Heart left ventricle (tissue), 16 donors: ENCODE data around the gene FBXW8. TPM values are rescaled to one million over a fixed set of nuclear protein-coding genes. Genes with fewer than 3 reads are reported as not detected.
A peak's percentile ranks its signal among the peaks of the same experiment; 100 is the strongest.

ENCODE experiments used
- ATAC-seq, 4 donors: fragments of 200-7000 bp; cut with Tn5 transposase; one replicate each; pipeline ENCODE4 v1.9.1; 2020 to 2022; ENCODE audit warnings: moderate library complexity in 4 of 4, mild to moderate bottlenecking in 3 of 4, moderate number of reproducible peaks in 1 of 4
- DNase-seq, 5 donors: peaks; one replicate each; pipeline ENCODE4 v3.0.0-alpha.2; 2020
- H3K27ac ChIP-seq, 12 donors: fragments of 200-600 bp; sonication (generic) in 4 of 12; one replicate each; pipeline versions ENCODE4 v1.5.0 to v1.8.0; 2016 to 2022; ENCODE audit warnings: mild to moderate bottlenecking in 2 of 12
- H3K27me3 ChIP-seq, 9 donors: fragments of 200-600 bp; sonication (generic) in 2 of 9; one replicate each; pipeline versions ENCODE4 v1.5.1 to v1.8.0; 2016 to 2022; ENCODE audit warnings: mild to moderate bottlenecking in 3 of 9
- H3K36me3 ChIP-seq, 9 donors: fragments of 200-600 bp; sonication (generic) in 2 of 9; one replicate each; pipeline versions ENCODE4 v1.5.0 to v1.8.0; 2018 to 2022; ENCODE audit warnings: mild to moderate bottlenecking in 2 of 9
- H3K4me1 ChIP-seq, 12 donors: fragments of 200-600 bp; sonication (generic) in 4 of 12; one replicate each; pipeline versions ENCODE4 v1.5.0 to v1.8.0; 2016 to 2022; ENCODE audit warnings: mild to moderate bottlenecking in 3 of 12
- H3K4me3 ChIP-seq, 12 donors: fragments of 200-600 bp; sonication (generic) in 4 of 12; one replicate each; pipeline versions ENCODE4 v1.5.0 to v1.8.0; 2017 to 2022; ENCODE audit warnings: mild to moderate bottlenecking in 9 of 12, moderate library complexity in 4 of 12
- H3K9me3 ChIP-seq, 12 donors: fragments of 200-600 bp; sonication (generic) in 4 of 12; one replicate each; pipeline versions ENCODE4 v1.5.0 to v1.8.0; 2016 to 2022; ENCODE audit warnings: mild to moderate bottlenecking in 1 of 12
- POLR2A ChIP-seq, 2 donors: fragments of 450-650 bp; IDR thresholded peaks; one replicate each; pipeline ENCODE4 v1.6.1; 2017; ENCODE audit warnings: antibody characterized with exemption in 2 of 2, mild to moderate bottlenecking in 2 of 2, moderate library complexity in 2 of 2
- WGBS, 4 donors: extraction: QIAGEN DNeasy Blood & Tissue Kit in 2 of 4; methylation state at CpG; one replicate each; pipeline versions ENCODE4 v1.1.5 to v1.1.7; 2013 to 2018; 5-methylcytosine and 5-hydroxymethylcytosine counted together
- intact Hi-C, 10 donors: fragments of 100-400 bp; cut with DNase I; formaldehyde crosslinking; loops; one replicate each; pipeline versions ENCODE4 v1.11.1 to v1.14.2; 2022
- polyA plus RNA-seq, 2 donors: library from polyadenylated mRNA; stranded (reverse); fragments of 200-250 nt; gene quantifications; one replicate each; pipeline ENCODE4 v1.2.3, GENCODE V29; 2013
- total RNA-seq, 9 donors: library from RNA; depleted of rRNA in 2 of 9; stranded (reverse); fragments of >200 nt in 2 of 9; fragmentation: NEBNext Ultra II Directional in 3 of 9; extraction: Animal tissue kit (Norgen Biotek cat#: 25700) in 3 of 9; gene quantifications; one replicate each; pipeline versions ENCODE4 v1.1.0 to v1.2.4, GENCODE V29; 2016 to 2023
- TF ChIP-seq, protein P1 (sequence below), 12 donors: fragments of 200-600 bp; sonication (generic) in 4 of 12; IDR thresholded peaks; one replicate each; pipeline versions ENCODE4 v1.5.0 to v1.8.0; 2018 to 2022; ENCODE audit warnings: antibody characterized with exemption in 12 of 12, mild to moderate bottlenecking in 5 of 12
- donor health status: ischemic (EF 13 %, LVEDD 7.1; RV severe dilation, severe dysfunction).
- donor health status: healthy with polysubstance abuse.
- donor health status: DM: no; HTN: yes; CAD: no.
- donor health status: DM: no; HTN: no; CAD: no.
- donor health status: ischemic (EF 25% LVEDD 6.9; RV normal size, moderate dysfunction).
- donor health status: ischemic (EF 25% LVEDD 5.7; RV mildly dilated, moderate dysfunction).
- donor health status: healthy.
- donor health status: DM: yes; HTN: yes; CAD: no.
- donor health status: ischemic (EF 35%, LVEDD 5.7; RV mildly dilated, moderate dysfunction).
- donor health status: nonischemic (EF 11% LVEDD 7.7; RV severe dilation, severe dysfunction).
- donor health status: DM: yes; HTN: yes; CAD: no.
- donor health status: PGD.
- donor health status: ischemic (EF 29% LVEDD 5.4; RV normal size, mild dysfunction).
- donor health status: nonischemic (EF 23%, LVEDD 6.1; RV moderate dilation, normal function).

The FBXW8 gene
- total and polyA plus RNA-seq, 11 donors: 2.4 to 9.7 (median 7.0) TPM

DNA sequence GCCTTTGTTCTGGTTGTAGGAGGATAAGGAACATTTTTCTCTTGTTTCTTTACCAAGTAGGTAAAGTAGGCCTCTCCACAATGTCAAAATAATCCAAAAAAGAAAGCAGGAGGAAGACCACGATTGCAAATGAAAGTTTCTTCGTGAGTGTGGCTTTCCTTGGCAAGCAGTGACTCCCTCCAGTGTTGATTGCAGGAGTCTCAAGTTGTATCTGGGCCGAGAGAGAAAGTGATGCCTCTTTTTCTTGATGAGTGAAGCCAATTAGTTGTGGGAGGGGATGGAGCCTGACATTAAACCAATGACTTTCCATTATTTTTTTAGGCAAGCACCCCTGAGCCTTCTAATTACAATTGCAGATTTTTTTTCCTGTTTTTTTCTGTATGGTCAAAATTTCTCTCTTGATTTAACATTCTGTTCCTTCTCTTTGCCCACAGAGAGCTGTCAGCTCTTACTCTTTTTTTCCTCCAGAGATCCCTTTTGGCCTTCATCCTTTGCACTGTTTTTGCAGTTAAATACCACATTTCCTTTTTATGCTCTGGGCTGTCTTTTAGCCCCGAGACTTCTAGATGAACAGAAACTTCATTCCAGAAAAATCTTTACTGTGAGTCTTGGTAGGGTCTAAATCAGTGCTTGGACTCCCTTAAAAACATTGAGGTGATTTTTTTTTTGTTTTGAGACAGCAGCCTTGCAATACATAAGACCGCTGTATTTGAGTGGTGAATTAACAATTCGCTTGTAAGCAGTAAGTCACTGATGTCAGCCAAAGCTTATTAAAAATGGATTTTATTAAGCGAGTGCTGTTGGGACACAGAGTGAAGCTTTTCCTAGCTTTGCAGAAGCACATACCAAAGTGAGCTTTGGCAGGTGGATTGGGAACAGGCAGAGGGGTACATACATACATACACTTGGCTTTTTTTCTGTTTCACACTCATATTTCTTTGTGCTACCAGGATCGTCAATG is 15.8 kb downstream of the FBXW8 start:
- DNase-seq (no peak), ATAC-seq (no peak)
- no peak overlapping the region for H3K4me3 ChIP-seq
- TF ChIP-seq, protein P1, sequence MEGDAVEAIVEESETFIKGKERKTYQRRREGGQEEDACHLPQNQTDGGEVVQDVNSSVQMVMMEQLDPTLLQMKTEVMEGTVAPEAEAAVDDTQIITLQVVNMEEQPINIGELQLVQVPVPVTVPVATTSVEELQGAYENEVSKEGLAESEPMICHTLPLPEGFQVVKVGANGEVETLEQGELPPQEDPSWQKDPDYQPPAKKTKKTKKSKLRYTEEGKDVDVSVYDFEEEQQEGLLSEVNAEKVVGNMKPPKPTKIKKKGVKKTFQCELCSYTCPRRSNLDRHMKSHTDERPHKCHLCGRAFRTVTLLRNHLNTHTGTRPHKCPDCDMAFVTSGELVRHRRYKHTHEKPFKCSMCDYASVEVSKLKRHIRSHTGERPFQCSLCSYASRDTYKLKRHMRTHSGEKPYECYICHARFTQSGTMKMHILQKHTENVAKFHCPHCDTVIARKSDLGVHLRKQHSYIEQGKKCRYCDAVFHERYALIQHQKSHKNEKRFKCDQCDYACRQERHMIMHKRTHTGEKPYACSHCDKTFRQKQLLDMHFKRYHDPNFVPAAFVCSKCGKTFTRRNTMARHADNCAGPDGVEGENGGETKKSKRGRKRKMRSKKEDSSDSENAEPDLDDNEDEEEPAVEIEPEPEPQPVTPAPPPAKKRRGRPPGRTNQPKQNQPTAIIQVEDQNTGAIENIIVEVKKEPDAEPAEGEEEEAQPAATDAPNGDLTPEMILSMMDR (IDR thresholded peaks at IDR 0.05): peak in 2 of 12 donors; percentile 13 to 28
- no peak for TF ChIP-seq POLR2A (IDR thresholded peaks at IDR 0.05)
- intact Hi-C loops: no loop called here
- H3K27me3 ChIP-seq: no peaks in the 10 kb centered on the region
- peak overlapping the region in 2 of 12 donors; percentile 28 to 39 for H3K27ac ChIP-seq
- peaks cover 0 to 33% (median 12%) of the 10 kb centered on the region in 12 donors for H3K4me1 ChIP-seq
- peaks cover 0 to 30% (median 21%) of the 10 kb centered on the region in 9 donors for H3K36me3 ChIP-seq
- peaks cover 0 to 1% (median 0%) of the 10 kb centered on the region in 12 donors for H3K9me3 ChIP-seq
- 57 to 80% (median 69%) methylated on average over 8 of the region's 8 CpGs for WGBS, 4 donors

DNA sequence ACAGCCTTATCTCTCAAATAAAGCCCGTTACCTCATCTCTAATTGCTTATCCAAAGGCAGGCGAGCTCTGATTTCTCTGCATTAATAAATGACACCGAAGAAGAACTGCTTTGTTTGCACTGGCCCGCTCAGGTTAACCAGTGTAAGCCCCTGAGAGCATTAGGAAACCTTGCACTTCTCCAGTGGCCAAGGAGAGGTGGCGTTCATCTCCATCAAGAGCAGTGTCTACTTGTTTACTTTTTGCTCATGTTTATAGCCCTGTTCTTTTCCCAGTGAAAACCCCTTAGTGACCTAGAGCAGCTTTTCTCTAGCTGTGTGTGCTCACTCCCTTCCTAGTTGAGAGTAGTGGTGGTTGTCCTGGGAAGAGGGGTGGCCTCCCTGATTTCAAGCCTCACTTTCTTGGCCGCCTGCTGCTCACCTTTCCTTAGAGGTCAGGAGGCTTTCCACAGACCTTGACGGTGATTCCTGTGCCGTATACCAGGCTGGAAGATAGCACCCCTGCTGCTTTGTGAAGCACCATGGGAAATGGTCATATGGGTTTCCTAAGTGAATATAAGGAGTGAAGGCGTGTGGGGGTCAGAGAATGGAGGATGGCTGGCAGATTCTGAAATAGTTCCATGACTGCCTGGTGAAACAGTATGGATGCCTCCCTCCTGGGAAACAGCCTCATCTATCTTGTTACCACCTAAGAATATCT is 16.6 kb downstream of the FBXW8 start:
- DNase-seq (no peak), ATAC-seq (peak in 1 of 4 donors; percentile 9)
- Histone ChIP-seq H3K4me1 (peaks cover 0 to 33% (median 12%) of the 10 kb centered on the region in 12 donors), H3K27me3 (no peaks in the 10 kb centered on the region), H3K27ac (peak overlapping the region in 1 of 12 donors; percentile 25), H3K4me3 (no peak overlapping the region), H3K9me3 (peaks cover 0 to 2% (median 0%) of the 10 kb centered on the region in 12 donors), H3K36me3 (peaks cover 0 to 30% (median 21%) of the 10 kb centered on the region in 9 donors)
- intact Hi-C loops: no loop called here
- 74 to 82% (median 81%) methylated on average over 9 of the region's 9 CpGs for WGBS, 4 donors
- no peak for TF ChIP-seq POLR2A (IDR thresholded peaks at IDR 0.05)
- TF ChIP-seq, protein P1 (IDR thresholded peaks at IDR 0.05): no peak

DNA sequence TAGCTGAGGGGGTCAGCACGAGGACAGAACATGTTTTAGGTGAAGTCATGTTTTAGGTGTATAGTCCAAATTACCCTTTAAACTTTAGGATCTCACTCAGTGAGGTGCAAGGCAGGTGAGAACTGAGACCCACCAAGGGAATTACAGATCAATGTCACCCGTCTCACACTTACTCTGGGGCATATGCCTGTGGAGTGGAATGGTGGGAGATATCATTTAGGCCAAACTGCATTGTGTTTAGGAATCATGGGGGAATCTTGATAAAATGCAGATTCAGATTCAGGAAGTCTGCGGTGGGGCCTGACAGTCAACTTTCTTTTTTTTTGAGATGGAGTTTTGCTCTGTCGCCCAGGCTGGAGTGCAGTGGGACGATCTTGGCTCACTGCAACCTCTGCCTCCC is 17.8 kb downstream of the FBXW8 start:
- WGBS, 4 donors: 94 to 96% (median 95%) methylated on average over 5 of the region's 5 CpGs
- Histone ChIP-seq H3K27ac (no peak overlapping the region), H3K9me3 (peaks cover 0 to 2% (median 0%) of the 10 kb centered on the region in 12 donors), H3K27me3 (no peaks in the 10 kb centered on the region), H3K4me3 (no peak overlapping the region), H3K4me1 (peaks cover 0 to 37% (median 19%) of the 10 kb centered on the region in 12 donors), H3K36me3 (peaks cover 0 to 30% (median 21%) of the 10 kb centered on the region in 9 donors)
- DNase-seq (no peak), ATAC-seq (no peak)
- intact Hi-C loops: no loop called here
- TF ChIP-seq, protein P1 (IDR thresholded peaks at IDR 0.05): no peak
- TF ChIP-seq POLR2A (IDR thresholded peaks at IDR 0.05): no peak

DNA sequence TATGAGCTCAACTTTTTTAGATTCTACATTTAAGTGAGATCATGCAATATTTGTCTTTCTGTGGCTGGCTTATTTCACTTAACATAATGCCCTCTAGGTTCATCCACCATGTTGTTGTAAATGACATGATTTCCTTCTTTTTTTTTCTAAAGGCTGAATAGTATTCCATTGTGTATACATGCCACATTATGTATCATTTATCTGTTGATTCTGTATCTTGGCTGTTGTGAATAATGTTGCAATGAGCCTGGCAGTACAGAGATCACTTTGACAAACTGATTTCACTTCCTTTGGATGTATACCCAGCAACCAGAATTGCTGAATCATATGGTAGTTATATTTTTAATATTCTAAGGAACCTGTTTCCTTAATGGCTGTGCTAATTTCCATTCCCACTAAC is 19.1 kb downstream of the FBXW8 start:
- Histone ChIP-seq H3K27me3 (no peaks in the 10 kb centered on the region), H3K4me1 (peaks cover 0 to 43% (median 28%) of the 10 kb centered on the region in 12 donors), H3K9me3 (peaks cover 0 to 2% (median 0%) of the 10 kb centered on the region in 12 donors), H3K27ac (no peak overlapping the region), H3K36me3 (peaks cover 0 to 30% (median 21%) of the 10 kb centered on the region in 9 donors), H3K4me3 (no peak overlapping the region)
- intact Hi-C loops: no loop called here
- TF ChIP-seq POLR2A (IDR thresholded peaks at IDR 0.05): no peak
- TF ChIP-seq, protein P1 (IDR thresholded peaks at IDR 0.05): no peak
- DNase-seq: no peak
- ATAC-seq: no peak
